Islet of Langerhans (tissue), 1 donor: ENCODE data around the gene SLC25A24.
"Not testable (repeated sequence)": the region's sequence is repeated elsewhere in the genome, so short reads cannot be mapped to it uniquely, and the experiment has no call there.

Source experiments
- FAIRE-seq: peaks from one replicate; lab custom pipeline; 2011; peaks lifted over from hg19 to GRCh38; lab: Jason Lieb, UNC

Gene SLC25A24

GRCh38 chr1:108199781-108200686 lies at the start of gene SLC25A24:
Gene SLC25A24 (minus strand): TSS chr1:108200343. CDS start chr1:108200138, 205 bp downstream.
- FAIRE-seq, result no peak

GRCh38 chr1:108243976-108244375 lies 43.8 kb upstream of the SLC25A24 start, which contains the start of gene NBPF4:
Gene NBPF4 (minus strand): TSS chr1:108244076. CDS start chr1:108243761, 315 bp downstream.
- FAIRE-seq, result not testable (repeated sequence)

GRCh38 chr1:108239426-108239825 lies 39.3 kb upstream of the SLC25A24 start:
- FAIRE-seq, result not testable (repeated sequence)

GRCh38 chr1:108235308-108235707 lies 35.2 kb upstream of the SLC25A24 start:
- not testable (repeated sequence) for FAIRE-seq

GRCh38 chr1:108232183-108232582 lies 32.0 kb upstream of the SLC25A24 start:
- FAIRE-seq, result not testable (repeated sequence)

GRCh38 chr1:108229976-108230375 lies 29.8 kb upstream of the SLC25A24 start:
- FAIRE-seq, result not testable (repeated sequence)

- FAIRE-seq, result not testable (repeated sequence)
Observed at GRCh38 chr1:108227772-108228171, 27.6 kb upstream of the SLC25A24 start.

GRCh38 chr1:108226855-108227254 lies 26.7 kb upstream of the SLC25A24 start:
- not testable (repeated sequence) for FAIRE-seq

GRCh38 chr1:108223226-108223625 lies 23.1 kb upstream of the SLC25A24 start:
- FAIRE-seq, result not testable (repeated sequence)

GRCh38 chr1:108217515-108218174 lies 17.5 kb upstream of the SLC25A24 start:
- FAIRE-seq, result not testable (repeated sequence)

- FAIRE-seq, result not testable (repeated sequence)
Observed at GRCh38 chr1:108217007-108217406, 16.9 kb upstream of the SLC25A24 start.

- not testable (repeated sequence) for FAIRE-seq
Observed at GRCh38 chr1:108216028-108216890, 16.1 kb upstream of the SLC25A24 start.

GRCh38 chr1:108214641-108215465 lies 14.7 kb upstream of the SLC25A24 start:
- FAIRE-seq, result peak; percentile 99

GRCh38 chr1:108211014-108211413 lies 10.9 kb upstream of the SLC25A24 start:
- no peak for FAIRE-seq

GRCh38 chr1:108209456-108210108 lies 9.4 kb upstream of the SLC25A24 start:
- FAIRE-seq, result no peak

GRCh38 chr1:108208724-108209446 lies 8.7 kb upstream of the SLC25A24 start:
- FAIRE-seq, result no peak

GRCh38 chr1:108203582-108203981 lies 3.4 kb upstream of the SLC25A24 start:
- FAIRE-seq, result not testable (repeated sequence)

GRCh38 chr1:108201687-108202086 lies 1.5 kb upstream of the SLC25A24 start:
- FAIRE-seq, result no peak

- FAIRE-seq, result no peak
Observed at GRCh38 chr1:108200687-108201051, 526 bp upstream of the SLC25A24 start.

GRCh38 chr1:108199201-108199691 lies 897 bp downstream of the SLC25A24 start:
- no peak for FAIRE-seq
